Measurements from ENCODE around the gene EMCN. TPM values are rescaled to one million over a fixed set of nuclear protein-coding genes. Genes with fewer than 3 reads are reported as not detected.
"Not testable (repeated sequence)": the region's sequence is repeated elsewhere in the genome, so short reads cannot be mapped to it uniquely, and the experiment has no call there.

EMCN gene
- total RNA-seq, 1 experiment from 2014 or later, result not detected

DNA sequence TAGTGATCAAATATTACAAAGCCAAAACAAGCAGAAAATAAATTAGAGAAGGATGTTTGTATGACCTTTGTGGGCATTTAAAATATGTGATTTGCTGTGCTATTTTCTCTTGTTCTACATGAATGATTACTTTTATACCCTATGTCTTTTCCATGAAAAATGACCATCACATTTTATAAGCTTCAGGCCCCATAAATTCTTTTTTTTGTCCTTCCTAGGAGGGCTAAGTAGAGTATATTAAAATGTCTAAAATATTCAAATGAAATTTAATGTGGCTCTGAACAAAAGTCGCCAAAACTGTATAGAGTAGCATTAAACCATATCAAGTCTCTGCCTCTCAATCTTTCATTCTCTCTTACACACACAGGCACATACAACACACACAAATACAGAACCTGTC is 15.9 kb upstream of the EMCN start:
- no peak overlapping the region for H2AFZ ChIP-seq (ENCODE audit: low read depth, low read length, poor library complexity, severe bottlenecking)
- DNase-seq (ENCODE audit: low read depth, low spot score) (no peak), ATAC-seq (no peak)
- H3K27ac ChIP-seq (ENCODE audit: low read depth, low read length), result no peak overlapping the region
- H3K4me1 ChIP-seq (ENCODE audit: control insufficient read depth in 1 of 2, insufficient read depth in 2 of 2, low read length in 2 of 2), result no peaks in the 10 kb centered on the region
- H3K4me3 ChIP-seq (replicated peaks in 1 of 2; ENCODE audit: low read depth in 1 of 2, low read length in 2 of 2), result no peak overlapping the region
- H3K27me3 ChIP-seq (ENCODE audit: insufficient read depth, low read length), result no peaks in the 10 kb centered on the region
- no peak overlapping the region for H3K9ac ChIP-seq (ENCODE audit: low read length)
- no peaks in the 10 kb centered on the region for H3K9me3 ChIP-seq (ENCODE audit: control insufficient read depth in 1 of 2, insufficient read depth in 1 of 2, low read depth in 1 of 2, low read length in 2 of 2)
- no peak overlapping the region for H3K4me2 ChIP-seq (ENCODE audit: low read length)
- ChIA-PET CTCF (no interaction called here), RAD21 (ENCODE audit: low non-redundant PET in 1 of 2, low total read pairs in 2 of 2, uncharacterized antibody in 2 of 2, unreplicated experiment in 2 of 2) (no interaction called here), POLR2A (no interaction called here)
- BruUV-seq (replicated peaks), result no TSS peak
- H3K9me2 ChIP-seq (ENCODE audit: insufficient read depth), result 0 out of 2 replicates have a peak, but pooled peaks cover 4% of the 10 kb centered on the region
- H4K20me1 ChIP-seq (ENCODE audit: insufficient read depth), result no peaks in the 10 kb centered on the region
- TF ChIP-seq RAD21 (IDR thresholded peaks at IDR 0.05; ENCODE audit: low read depth), result no peak
- no peak for TF ChIP-seq ATF3 (IDR thresholded peaks at IDR 0.05)
- no peak for TF ChIP-seq CBX3 (IDR thresholded peaks at IDR 0.05; ENCODE audit: low read depth)
- no peak for TF ChIP-seq FOSL1 (IDR thresholded peaks at IDR 0.05; ENCODE audit: low read depth)
- TF ChIP-seq SP1 (IDR thresholded peaks at IDR 0.05; ENCODE audit: low read depth), result no peak
- no peak for TF ChIP-seq ZFX (IDR thresholded peaks at IDR 0.05)
- TF ChIP-seq SIN3A (IDR thresholded peaks at IDR 0.05; ENCODE audit: low read depth), result no peak
- TF ChIP-seq MAX (IDR thresholded peaks at IDR 0.05), result no peak
- TF ChIP-seq, protein P1, sequence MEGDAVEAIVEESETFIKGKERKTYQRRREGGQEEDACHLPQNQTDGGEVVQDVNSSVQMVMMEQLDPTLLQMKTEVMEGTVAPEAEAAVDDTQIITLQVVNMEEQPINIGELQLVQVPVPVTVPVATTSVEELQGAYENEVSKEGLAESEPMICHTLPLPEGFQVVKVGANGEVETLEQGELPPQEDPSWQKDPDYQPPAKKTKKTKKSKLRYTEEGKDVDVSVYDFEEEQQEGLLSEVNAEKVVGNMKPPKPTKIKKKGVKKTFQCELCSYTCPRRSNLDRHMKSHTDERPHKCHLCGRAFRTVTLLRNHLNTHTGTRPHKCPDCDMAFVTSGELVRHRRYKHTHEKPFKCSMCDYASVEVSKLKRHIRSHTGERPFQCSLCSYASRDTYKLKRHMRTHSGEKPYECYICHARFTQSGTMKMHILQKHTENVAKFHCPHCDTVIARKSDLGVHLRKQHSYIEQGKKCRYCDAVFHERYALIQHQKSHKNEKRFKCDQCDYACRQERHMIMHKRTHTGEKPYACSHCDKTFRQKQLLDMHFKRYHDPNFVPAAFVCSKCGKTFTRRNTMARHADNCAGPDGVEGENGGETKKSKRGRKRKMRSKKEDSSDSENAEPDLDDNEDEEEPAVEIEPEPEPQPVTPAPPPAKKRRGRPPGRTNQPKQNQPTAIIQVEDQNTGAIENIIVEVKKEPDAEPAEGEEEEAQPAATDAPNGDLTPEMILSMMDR (IDR thresholded peaks at IDR 0.05 in 2 of 3, conservative IDR thresholded peaks at IDR 0.05 in 1 of 3; ENCODE audit: borderline replicate concordance in 1 of 3, insufficient read depth in 1 of 3, low read depth in 2 of 3, low read length in 2 of 3), result no peak
- no peak for TF ChIP-seq YY1 (IDR thresholded peaks at IDR 0.05; ENCODE audit: extremely low read depth, insufficient replicate concordance, low read depth, low read length)
- TF ChIP-seq SRF (IDR thresholded peaks at IDR 0.05; ENCODE audit: low read depth), result no peak
- TF ChIP-seq JUND (IDR thresholded peaks at IDR 0.05), result no peak
- TF ChIP-seq ZNF274 (IDR thresholded peaks at IDR 0.05; ENCODE audit: low read depth, low read length), result no peak
- TF ChIP-seq ELF1 (IDR thresholded peaks at IDR 0.05; ENCODE audit: borderline replicate concordance, low read depth), result no peak
- TF ChIP-seq EZH2 (IDR thresholded peaks at IDR 0.05), result no peak
- intact Hi-C loops (cut with micrococcal nuclease), result no loop called here
- no peaks in the 10 kb centered on the region for H3K36me3 ChIP-seq (ENCODE audit: control insufficient read depth in 1 of 2, insufficient read depth in 2 of 2, low read length in 2 of 2)
- no peaks in the 10 kb centered on the region for H3K79me2 ChIP-seq (ENCODE audit: insufficient read depth, low read length)

- H2AFZ ChIP-seq (ENCODE audit: low read depth, low read length, poor library complexity, severe bottlenecking); H3K27me3 ChIP-seq (ENCODE audit: insufficient read depth, low read length); BruUV-seq (replicated peaks); POLR2A ChIA-PET; H3K9ac ChIP-seq (ENCODE audit: low read length); H3K9me2 ChIP-seq (ENCODE audit: insufficient read depth); RAD21 ChIA-PET (ENCODE audit: low non-redundant PET in 1 of 2, low total read pairs in 2 of 2, uncharacterized antibody in 2 of 2, unreplicated experiment in 2 of 2); H3K27ac ChIP-seq (ENCODE audit: low read depth, low read length); DNase-seq (ENCODE audit: low read depth, low spot score); ATAC-seq; intact Hi-C loops (cut with micrococcal nuclease); H4K20me1 ChIP-seq (ENCODE audit: insufficient read depth); H3K9me3 ChIP-seq (ENCODE audit: control insufficient read depth in 1 of 2, insufficient read depth in 1 of 2, low read depth in 1 of 2, low read length in 2 of 2); H3K79me2 ChIP-seq (ENCODE audit: insufficient read depth, low read length); H3K4me1 ChIP-seq (ENCODE audit: control insufficient read depth in 1 of 2, insufficient read depth in 2 of 2, low read length in 2 of 2); H3K36me3 ChIP-seq (ENCODE audit: control insufficient read depth in 1 of 2, insufficient read depth in 2 of 2, low read length in 2 of 2); CTCF ChIA-PET; H3K4me2 ChIP-seq (ENCODE audit: low read length); H3K4me3 ChIP-seq (replicated peaks in 1 of 2; ENCODE audit: low read depth in 1 of 2, low read length in 2 of 2): not testable (repeated sequence)
These were observed 12.3 kb upstream of the EMCN start for GRCh38 chr4:100530161-100530560.

All from HCT116 (cell line).